Measurements from ENCODE around the gene RYR2. TPM values are rescaled to one million over a fixed set of nuclear protein-coding genes. Genes with fewer than 3 reads are reported as not detected.

The RYR2 gene
- total RNA-seq, 1 donor from 2014 or later = 0.90 TPM

DNA sequence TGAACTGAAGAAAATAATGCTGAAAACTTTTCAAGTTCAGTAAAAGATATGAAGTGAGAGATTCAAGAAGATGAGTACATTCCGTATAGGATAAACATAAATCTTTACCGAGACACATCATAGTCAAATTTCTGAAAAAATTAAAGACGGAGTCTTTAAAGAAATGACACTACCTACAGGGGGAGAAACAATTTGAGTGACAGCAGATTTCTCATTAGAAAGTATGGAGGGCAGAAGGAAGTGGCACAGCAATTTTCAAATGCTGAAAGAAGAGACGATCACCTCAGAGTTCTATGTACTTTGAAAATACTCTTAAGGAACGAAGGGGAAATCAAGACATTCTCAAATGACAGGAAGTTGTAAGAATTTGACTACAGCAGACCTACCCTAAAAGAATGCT lies 577.6 kb downstream of the RYR2 start:
- Mint-ChIP-seq H3K9me3 (peaks cover 16% of the 10 kb centered on the region), H3K27ac (no peak overlapping the region), H3K4me3 (no peak overlapping the region), H3K4me1 (no peaks in the 10 kb centered on the region), H3K27me3 (ENCODE audit: insufficient read depth, low read depth) (no peaks in the 10 kb centered on the region), H3K36me3 (no peaks in the 10 kb centered on the region)
- no peak overlapping the region for H3K9ac ChIP-seq
- no peak for TF ChIP-seq EZH2 (IDR thresholded peaks at IDR 0.05)
- TF ChIP-seq, protein P1, sequence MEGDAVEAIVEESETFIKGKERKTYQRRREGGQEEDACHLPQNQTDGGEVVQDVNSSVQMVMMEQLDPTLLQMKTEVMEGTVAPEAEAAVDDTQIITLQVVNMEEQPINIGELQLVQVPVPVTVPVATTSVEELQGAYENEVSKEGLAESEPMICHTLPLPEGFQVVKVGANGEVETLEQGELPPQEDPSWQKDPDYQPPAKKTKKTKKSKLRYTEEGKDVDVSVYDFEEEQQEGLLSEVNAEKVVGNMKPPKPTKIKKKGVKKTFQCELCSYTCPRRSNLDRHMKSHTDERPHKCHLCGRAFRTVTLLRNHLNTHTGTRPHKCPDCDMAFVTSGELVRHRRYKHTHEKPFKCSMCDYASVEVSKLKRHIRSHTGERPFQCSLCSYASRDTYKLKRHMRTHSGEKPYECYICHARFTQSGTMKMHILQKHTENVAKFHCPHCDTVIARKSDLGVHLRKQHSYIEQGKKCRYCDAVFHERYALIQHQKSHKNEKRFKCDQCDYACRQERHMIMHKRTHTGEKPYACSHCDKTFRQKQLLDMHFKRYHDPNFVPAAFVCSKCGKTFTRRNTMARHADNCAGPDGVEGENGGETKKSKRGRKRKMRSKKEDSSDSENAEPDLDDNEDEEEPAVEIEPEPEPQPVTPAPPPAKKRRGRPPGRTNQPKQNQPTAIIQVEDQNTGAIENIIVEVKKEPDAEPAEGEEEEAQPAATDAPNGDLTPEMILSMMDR (IDR thresholded peaks at IDR 0.05) = no peak
- TF ChIP-seq EZH2phosphoT487 (IDR thresholded peaks at IDR 0.05) = no peak
- no peak for DNase-seq (ENCODE audit: low spot score)
- no peak overlapping the region for H3K4me3 ChIP-seq
- no peak overlapping the region for H3K27ac ChIP-seq
- no peaks in the 10 kb centered on the region for H3K27me3 ChIP-seq
- no peaks in the 10 kb centered on the region for H3K79me2 ChIP-seq (ENCODE audit: low read depth)
- H3F3A ChIP-seq (ENCODE audit: low read depth) = no peaks in the 10 kb centered on the region
- no peak overlapping the region for H2AFZ ChIP-seq (replicated peaks)
- no peaks in the 10 kb centered on the region for H3K4me1 ChIP-seq
- H3K4me2 ChIP-seq = no peak overlapping the region
- H3K9me3 ChIP-seq (ENCODE audit: low read depth) = no peaks in the 10 kb centered on the region
- no peaks in the 10 kb centered on the region for H3K36me3 ChIP-seq
- H4K20me1 ChIP-seq (ENCODE audit: low read depth) = no peaks in the 10 kb centered on the region

DNA sequence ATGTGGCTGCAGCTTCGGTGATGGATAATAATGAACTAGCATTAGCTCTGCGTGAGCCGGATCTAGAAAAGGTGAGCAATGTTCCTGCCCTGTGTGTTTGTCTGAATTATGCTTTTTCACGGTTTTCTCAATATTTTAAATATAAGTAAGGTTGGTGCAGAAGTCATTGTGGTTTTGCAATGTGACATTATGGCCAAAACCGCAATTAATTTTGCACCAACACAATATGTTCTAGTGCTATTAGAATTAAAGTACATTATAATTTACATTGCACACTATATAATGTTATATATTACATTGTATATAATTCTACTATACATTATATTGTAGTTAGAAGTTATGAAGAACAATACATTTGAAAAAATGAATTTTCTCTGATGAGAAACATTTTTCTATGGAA lies 592.9 kb downstream of the RYR2 start:
- H3F3A ChIP-seq (ENCODE audit: low read depth) = no peaks in the 10 kb centered on the region

DNA sequence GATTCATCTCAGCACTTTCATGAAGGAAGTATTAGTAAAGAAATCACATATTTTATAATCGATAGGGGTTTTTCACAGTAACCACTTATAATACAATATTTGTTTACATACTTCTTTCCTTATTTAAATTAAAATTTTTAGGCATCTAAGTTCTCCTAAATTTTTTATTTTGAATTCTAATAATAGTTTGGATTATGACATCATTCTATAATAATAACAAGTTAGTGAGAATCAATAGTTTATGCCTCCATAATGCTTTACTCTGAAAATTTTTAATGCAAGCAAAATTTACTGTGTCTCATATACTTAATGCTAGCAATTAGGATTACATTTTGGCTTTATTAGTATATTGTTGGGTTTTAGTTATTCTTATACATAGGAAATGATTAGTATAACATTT lies 596.6 kb downstream of the RYR2 start:
- Mint-ChIP-seq H3K4me3 (no peak overlapping the region), H3K9me3 (no peaks in the 10 kb centered on the region), H3K27me3 (ENCODE audit: insufficient read depth, low read depth) (no peaks in the 10 kb centered on the region), H3K27ac (no peak overlapping the region), H3K36me3 (no peaks in the 10 kb centered on the region), H3K4me1 (peaks cover 3% of the 10 kb centered on the region)
- no peaks in the 10 kb centered on the region for H3K9me3 ChIP-seq (ENCODE audit: low read depth)
- H3K4me3 ChIP-seq = no peak overlapping the region
- TF ChIP-seq, protein P1 (IDR thresholded peaks at IDR 0.05) = no peak
- TF ChIP-seq EZH2phosphoT487 (IDR thresholded peaks at IDR 0.05) (no peak), EZH2 (IDR thresholded peaks at IDR 0.05) (no peak)
- H3K27ac ChIP-seq = no peak overlapping the region
- no peak for DNase-seq (ENCODE audit: low spot score)
- H4K20me1 ChIP-seq (ENCODE audit: low read depth) = no peaks in the 10 kb centered on the region
- no peaks in the 10 kb centered on the region for H3K27me3 ChIP-seq
- H3K4me1 ChIP-seq = no peaks in the 10 kb centered on the region
- no peaks in the 10 kb centered on the region for H3F3A ChIP-seq (ENCODE audit: low read depth)
- no peaks in the 10 kb centered on the region for H3K36me3 ChIP-seq
- no peak overlapping the region for H3K4me2 ChIP-seq
- H3K9ac ChIP-seq = no peak overlapping the region
- no peak overlapping the region for H2AFZ ChIP-seq (replicated peaks)
- H3K79me2 ChIP-seq (ENCODE audit: low read depth) = no peaks in the 10 kb centered on the region

More for the DNA sequence above, 592.9 kb downstream of the RYR2 start:
- no peaks in the 10 kb centered on the region for H3K79me2 ChIP-seq (ENCODE audit: low read depth)
- H4K20me1 ChIP-seq (ENCODE audit: low read depth) = no peaks in the 10 kb centered on the region
- no peak overlapping the region for H3K27ac Mint-ChIP-seq
- H3K9me3 Mint-ChIP-seq = no peaks in the 10 kb centered on the region
- H3K4me3 Mint-ChIP-seq = no peak overlapping the region
- no peaks in the 10 kb centered on the region for H3K9me3 ChIP-seq (ENCODE audit: low read depth)
- H3K4me3 ChIP-seq = no peak overlapping the region
- H3K4me2 ChIP-seq = no peak overlapping the region
- no peak overlapping the region for H2AFZ ChIP-seq (replicated peaks)
- H3K4me1 ChIP-seq = no peaks in the 10 kb centered on the region
- no peaks in the 10 kb centered on the region for H3K4me1 Mint-ChIP-seq
- no peaks in the 10 kb centered on the region for H3K27me3 ChIP-seq
- no peak for TF ChIP-seq EZH2phosphoT487 (IDR thresholded peaks at IDR 0.05)
- TF ChIP-seq, protein P1 (IDR thresholded peaks at IDR 0.05) = no peak
- TF ChIP-seq EZH2 (IDR thresholded peaks at IDR 0.05) = no peak
- H3K27me3 Mint-ChIP-seq (ENCODE audit: insufficient read depth, low read depth) = no peaks in the 10 kb centered on the region
- H3K36me3 ChIP-seq = no peaks in the 10 kb centered on the region
- H3K27ac ChIP-seq = no peak overlapping the region
- no peak overlapping the region for H3K9ac ChIP-seq
- DNase-seq (ENCODE audit: low spot score) = no peak
- no peaks in the 10 kb centered on the region for H3K36me3 Mint-ChIP-seq
